Activated CD8-positive, alpha-beta memory T cell treated with anti-CD3 and anti-CD28 coated beads for 24 hours (primary cell): ENCODE data around the gene GRIP1.

Experiments
- DNase-seq: peaks from one replicate; pipeline ENCODE4 v3.0.0-alpha.2; 2020

Gene GRIP1

DNA sequence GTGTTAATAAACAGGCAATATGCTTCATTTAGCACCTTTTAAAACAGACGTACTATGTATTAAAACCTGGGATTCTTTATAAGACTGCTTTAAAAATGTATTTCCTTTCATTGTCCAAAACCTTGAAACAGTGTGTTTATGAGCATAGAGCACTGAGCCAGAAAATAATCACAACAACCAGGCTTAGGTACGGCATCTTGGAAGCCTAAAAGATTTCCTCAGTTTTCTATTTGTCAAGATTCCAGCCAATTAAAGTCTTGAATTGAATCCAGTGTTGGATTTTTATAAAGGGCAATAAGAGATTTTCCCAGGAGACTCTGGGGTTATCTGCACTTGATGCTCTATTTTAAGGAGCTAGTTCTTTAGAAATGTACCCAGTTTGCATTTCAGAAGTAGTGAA is 80.3 kb downstream of the GRIP1 start:
- no peak for DNase-seq

DNA sequence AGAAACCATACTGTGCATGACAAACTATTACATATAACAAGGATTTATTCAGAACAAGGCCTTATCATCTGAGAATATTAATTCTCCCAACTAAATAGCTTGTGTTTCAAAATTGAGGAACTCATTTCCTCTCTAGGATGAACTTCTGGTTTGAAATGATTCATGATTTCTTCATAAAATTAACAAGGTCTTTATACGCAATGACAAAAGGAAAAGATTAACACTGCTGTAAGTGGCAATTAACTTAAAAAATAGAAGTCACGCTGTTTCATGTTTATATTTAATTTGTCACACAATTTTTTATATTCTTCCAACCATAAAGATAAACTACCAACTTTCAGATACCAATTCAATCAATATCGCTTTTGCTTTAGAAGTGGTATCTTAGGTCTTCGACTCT is 80.8 kb downstream of the GRIP1 start:
- DNase-seq: no peak

DNA sequence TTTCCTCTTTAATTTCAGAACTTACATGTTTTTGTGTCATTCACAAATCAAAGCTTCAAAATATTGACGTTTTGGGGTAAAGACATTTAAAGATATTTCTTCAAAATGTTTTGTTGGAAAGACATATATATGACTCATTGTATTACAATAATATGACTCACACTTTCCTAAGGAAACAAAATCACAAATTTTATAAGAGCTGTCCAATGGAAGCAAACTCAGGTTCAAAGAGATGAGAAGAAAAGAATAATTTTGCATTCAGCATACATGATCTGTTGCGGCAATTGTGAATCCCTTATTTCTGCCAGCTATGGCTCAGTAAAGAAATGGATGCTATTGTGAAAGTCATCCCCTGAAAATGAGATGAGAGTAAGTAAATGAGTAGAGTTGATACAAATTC is 82.7 kb downstream of the GRIP1 start:
- no peak for DNase-seq

DNA sequence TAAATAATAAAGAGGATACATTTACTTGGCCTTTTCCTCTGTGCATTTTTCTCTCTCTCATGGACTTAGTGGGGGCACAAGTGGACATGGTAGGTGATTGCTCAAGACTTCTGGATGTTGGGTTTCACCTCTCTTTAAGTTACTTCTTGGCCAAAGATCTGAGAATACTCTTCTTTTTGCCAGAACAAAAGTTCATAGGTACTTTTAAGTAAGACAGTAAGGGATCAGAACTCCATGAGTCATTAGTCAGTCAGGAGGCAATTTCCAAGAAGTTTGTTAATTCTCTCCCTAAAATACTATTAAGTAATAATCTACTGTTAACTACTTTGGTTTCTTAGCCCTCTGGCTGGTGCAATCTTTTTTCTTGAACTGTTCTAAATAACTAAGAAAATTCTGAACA is 84.2 kb downstream of the GRIP1 start:
- no peak for DNase-seq

DNA sequence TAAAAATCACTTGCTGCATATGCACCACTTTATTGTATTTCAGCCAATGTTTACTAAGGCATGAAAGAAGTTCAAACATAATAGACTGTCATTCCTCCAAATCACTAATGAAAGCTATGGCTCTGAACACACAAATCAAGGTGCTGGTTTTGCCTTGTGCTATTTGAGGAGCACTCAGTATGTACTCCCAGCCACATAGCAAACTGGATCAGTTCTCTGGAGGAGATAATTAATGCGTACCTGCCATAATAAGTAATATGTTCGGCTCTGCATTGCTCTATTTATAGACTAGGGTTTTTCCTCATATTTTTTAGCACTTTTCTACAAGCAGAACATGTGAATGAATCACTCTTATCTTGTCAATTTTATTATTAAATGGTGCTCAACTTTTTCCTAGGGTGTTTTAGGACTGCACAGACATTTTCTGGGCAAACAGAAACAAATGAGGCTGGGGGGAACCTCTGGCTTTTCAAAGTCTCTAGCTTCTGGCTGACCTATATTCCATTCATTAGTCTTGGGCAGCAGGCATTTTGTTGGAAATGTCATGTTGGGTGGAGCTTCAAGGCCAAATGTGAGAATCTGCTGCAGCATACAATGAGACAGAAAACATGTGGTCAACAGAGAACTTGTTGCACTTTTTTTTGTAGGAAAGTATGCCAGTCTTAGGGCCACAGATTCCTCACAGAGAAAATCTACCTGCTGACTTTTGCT is 88.4 kb downstream of the GRIP1 start:
- DNase-seq: no peak

DNA sequence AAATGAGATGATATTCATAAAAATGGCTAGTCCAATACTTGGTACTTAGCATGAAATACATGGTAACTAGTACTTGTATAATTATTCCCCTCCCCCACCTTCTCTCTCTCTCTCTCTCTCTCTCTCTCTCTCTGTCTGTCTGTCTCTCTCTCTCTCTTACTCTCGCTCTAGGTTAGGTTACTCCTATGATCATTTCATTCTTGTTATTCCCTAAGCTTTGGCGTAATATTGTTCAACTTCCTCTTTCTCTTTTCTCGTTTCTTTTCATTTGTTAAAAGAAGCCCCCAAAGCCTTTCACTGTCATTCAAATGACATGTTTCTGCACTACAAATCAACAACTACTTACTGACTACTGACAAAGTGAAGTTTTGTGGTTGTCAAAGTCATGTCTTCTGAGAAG is 89.8 kb downstream of the GRIP1 start:
- DNase-seq: no peak

DNA sequence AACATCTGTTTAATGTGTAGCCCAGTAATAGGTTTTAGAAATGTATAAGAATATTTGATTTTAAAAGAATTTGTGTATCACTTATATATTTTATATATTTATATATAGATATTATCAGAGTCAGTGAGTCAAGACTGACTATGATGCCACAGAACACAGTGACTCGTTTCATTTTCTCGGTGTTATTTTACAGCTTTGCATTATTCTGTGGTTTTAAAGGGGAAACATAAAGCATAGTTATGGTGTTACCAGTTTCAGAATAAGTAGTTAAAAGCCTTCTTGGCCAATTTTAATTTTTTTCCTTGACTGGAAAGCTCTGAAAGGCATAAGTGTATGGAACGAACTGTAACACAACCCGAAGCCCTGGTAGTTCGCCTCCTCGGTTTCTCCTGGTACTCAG is 91.0 kb downstream of the GRIP1 start:
- DNase-seq: no peak

DNA sequence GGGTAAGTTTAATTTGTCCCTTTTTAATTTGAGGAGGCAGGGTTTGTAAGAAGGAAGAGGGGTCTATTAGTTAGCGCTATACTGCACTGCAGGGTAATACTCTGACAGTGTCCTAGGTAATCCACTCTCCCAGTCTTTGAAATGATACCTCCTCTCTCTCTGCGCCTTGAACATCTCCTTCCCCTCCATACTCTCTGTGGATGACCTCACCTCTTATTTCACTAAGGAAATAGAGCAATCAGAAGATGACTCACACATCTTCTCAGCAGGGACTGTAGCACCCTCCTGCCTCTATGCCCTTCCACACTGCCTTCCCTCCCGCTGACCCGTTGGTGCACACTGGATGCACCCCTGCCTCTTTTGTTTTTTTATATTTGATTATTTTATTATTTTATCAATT is 94.2 kb downstream of the GRIP1 start:
- no peak for DNase-seq

DNA sequence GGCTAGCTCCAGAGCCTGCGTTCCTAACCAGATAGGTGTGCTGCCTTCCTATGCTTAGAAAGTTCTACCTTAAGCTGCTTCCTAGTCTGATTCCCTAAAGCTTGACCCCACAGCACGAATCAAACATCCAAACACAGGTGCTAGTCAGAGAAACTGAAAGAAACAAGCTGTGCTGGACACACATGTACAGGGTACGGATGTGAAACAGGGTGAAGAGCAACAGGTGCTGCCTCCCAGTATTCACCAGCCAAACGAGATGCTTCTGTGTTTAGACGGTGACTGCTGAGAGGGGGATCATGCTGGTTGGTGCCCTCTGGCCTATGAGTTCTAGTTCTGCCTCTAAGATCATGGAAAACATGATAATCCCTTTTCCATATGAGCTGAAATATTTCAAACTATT is 105.3 kb downstream of the GRIP1 start:
- DNase-seq: no peak

DNA sequence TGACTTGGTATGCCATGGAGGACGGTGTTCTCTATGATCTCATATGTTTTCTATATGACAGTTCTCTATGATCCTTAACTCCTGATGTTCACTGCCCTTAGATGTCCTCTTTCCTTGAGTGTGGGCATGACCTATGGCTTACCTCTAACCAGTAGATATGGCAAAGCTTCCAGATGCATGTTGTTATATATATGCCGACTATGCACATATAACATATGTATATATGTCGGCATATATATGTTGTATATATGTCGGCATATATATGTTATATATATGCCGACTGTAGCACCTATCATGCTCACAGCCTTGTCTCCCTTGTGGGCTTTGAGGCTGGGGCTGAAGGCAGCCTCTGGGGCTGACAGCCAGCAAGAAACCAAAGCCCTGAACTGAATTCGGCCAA is 106.0 kb downstream of the GRIP1 start:
- DNase-seq: no peak

DNA sequence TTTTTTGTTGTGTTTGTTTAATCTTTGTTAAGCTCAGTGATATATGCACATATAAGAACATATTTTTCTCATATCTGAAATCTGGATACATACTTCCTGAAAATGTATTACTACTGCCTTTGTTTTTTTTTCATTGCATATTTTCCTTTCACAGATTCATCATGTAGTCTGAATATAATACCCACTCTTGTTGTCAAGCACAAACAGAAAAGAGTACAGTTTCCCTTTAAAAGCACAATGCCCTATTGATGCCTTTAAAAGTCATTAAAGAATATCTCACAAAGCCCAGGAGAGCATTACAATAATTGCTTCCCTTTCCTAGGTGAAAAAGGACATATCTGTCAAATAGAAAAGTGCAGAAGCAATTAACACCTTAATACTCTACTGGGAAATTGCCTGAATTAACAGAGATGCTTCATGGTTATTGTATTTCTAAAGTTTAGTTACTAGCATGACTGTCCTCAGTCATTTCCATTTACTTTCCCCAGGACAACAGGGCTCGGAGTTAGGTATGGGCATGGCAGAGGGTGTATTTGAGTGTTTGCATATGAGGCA is 107.4 kb downstream of the GRIP1 start:
- DNase-seq: no peak

DNA sequence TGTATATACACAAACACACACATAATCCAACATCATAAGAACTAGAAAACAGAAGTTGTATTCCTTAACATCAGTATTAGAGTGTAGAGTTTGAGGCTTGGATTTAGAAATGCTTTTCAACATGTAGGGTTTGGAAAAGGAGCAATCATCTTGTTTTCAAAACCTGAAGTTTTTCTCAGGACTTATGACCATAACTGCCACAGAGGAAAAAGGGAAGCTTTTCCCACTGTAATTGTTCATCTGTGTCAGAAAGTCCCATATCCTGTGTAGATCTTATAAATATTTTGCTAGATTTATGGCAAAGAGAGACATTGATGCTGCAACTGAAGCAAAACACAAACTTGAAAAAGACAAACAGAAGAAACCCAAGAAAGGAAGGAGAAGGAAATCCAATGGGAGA is 115.7 kb downstream of the GRIP1 start:
- no peak for DNase-seq

DNA sequence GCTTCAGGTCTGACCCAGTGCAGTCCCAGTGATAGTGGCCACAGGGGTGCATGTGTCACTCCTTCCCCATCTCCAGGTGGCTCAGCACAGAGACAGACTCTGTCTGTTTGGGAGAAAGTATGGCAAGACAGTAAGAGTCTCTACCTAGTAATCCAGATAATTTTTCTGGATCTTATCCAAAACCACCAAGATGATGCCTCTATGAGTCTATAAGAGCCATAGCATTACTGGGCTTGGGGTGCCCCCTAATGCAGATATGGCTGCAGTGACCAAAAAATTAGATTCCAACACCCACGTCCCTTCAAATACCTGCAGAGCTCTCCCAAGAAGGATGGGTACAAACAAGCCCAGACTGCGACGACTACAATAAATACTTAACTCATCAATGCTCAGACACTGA is 123.8 kb downstream of the GRIP1 start:
- no peak for DNase-seq

DNA sequence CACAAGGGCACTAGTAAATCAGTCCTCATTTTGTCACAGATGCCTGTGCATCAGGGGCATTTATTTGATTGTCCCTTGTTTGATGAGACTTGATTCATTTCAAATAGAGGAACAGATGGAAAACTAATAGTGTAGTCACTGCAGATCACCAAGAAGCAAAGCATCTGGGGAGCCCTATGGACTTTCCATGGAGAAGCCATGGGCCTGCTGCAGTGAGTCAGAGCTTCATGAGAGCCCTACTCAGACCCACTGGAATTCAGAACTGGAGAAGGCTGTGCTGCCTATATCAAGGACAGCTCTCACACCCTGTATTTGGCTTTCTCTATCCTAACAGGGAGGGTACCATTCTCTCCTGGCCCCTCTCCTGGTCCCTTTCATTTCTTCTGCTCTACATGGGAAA is 126.2 kb downstream of the GRIP1 start:
- no peak for DNase-seq

DNA sequence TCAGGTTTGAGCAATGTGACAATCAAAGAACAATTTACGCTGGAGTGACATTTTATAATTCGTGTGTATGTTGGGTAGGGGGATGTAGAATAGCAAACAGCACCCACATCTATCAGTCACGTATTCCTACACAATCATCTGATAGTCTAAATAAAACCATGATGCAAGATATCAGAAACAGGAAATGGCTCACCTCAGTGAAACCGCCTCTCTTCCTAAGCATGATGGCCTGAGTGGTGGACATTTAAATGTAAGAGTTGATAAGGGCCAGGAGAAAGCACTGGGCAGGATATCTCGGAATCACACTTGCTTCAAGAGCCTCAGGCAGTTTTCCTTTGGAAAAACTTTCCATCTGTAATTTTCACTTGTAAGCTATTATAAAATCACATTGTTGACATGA is 128.2 kb downstream of the GRIP1 start:
- no peak for DNase-seq

DNA sequence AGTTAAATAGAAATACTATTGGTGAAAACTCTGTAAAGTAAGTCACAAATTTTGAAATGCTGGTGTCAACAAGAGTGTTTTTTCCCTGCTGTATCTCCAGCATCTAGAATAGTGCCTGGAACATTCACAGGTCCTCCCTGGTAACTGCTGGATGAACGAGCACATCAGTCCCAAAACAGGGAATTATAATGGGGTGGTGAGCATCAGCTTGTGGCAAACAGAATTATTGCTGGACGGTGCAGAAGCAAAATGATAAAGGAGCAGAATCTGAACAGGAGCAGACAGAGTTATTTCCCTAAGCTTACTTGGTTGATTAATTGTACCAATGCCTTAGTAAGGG is 129.9 kb downstream of the GRIP1 start:
- no peak for DNase-seq

DNA sequence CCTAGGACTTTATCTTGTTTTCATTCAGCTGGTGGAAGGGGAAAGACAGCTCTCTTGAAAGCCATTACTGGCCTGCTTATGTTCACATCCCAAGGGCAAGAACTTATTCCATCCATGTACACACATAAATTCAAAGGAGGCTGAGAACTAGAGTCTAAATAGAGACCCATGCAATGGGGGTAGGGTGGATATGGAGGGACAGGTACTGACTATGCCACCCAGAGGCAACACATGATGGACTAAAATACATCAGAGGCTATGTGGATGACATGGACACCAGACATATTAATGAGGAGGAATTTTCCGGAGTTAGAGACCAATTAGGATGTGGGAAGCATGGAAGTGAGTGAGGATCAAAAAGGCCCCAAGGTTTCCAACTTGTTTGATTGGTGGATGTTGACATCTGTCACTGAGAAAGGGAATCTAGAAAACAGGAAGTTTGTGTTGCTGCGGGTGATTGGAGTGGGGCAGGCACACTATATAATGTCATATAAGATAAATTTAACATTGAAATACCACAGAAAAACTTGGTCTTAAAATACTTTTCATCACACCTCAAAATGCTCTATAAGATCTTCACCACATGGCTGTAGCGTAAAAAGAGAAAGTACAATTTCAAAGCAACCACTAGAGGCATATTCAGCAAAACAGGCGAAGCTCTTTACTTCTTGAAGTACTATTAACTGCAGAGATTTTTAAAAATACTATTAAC is 130.4 kb downstream of the GRIP1 start:
- no peak for DNase-seq

DNA sequence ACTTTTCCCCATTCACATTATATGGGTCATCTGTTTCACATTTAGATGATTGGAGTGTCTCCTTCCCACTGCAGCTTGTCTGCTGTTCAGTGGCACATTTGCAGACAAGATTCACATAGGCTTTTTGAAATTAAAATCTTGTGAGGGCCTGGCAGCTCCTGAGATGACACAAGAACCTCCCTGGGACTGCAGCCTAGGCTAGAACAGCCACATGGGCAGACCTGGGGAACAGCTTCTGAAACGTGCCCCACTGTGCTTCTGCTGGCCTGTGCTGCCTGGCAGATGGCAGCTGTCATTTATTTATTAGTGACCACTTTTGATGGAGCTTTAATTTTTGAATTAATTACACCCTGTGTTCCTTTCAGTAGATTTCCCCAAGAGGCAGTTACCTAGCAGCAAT is 137.4 kb downstream of the GRIP1 start:
- DNase-seq: no peak

DNA sequence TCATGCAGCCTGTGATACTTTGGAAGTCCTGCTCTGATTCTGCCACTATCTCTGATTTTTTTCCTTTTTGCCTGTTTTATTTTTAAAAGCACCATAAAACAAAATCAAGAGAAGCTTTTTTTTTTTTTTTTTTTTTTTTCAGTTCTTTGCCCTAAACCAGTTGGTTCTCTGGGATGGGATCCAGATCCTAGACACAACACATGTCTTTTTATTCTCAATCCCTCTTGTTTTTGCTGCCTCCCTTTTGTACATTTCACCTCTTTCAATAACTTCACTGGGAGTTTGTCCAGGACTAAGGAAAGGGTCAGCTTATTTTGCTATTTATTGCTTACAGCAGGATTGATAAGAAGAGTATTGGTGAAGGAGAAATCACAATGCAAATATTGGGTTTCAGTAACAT is 139.4 kb downstream of the GRIP1 start:
- DNase-seq: no peak

DNA sequence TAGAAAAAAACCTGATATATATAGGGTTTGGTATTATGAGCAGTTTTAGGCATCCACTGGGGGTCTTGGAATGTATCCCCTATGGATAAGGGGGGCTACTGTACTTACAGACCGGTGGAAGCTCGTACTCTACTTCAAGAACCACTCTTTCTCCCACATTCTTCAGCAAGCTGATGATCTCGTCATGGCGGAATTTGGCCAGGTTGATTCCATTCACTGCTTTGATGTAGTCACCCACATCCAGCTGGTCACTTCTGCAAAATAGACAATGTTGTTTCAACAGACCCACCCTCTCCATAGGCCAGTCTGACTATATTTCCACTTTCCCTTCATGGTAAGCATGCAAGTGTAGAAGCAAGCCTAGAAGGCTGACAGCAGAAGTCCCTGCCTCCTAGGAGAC is 139.9 kb downstream of the GRIP1 start:
- DNase-seq: no peak

DNA sequence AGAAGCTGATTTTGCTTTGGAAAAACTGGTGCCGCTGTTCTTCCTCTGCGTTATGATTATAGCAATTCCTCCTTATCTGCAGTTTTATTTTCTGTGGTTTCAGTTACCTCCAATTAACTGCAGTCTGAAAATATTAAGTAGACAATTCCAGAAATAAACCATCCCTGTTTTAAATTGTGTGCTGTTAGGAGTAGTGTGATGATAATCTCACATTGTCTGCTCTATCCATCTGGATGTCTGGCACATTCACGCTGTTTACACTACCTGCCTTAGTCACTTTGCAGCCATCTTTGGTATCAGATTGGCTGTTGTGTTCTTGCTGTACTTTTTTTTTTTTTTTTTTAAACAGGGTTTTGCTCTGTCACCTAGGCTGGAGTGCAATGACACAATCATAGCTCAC is 141.0 kb downstream of the GRIP1 start:
- no peak for DNase-seq

DNA sequence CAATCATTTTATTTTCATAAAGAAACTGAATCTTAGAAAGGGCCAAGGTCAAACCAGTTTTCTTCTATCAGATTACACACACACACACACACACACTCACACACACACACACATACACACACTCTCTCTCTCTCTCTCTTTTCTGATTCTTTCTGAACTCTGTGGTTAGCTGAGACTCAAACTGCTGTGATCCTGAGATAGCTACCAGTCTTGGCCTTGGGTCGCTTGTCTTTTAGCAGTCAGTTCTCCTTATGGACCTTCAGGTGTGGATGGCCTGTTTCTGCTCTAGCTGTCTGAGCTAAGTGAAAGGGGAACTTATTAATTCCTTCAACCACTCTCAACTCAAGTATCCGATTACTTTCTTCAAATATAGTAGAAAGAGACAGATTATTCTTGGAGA is 145.1 kb downstream of the GRIP1 start:
- no peak for DNase-seq

DNA sequence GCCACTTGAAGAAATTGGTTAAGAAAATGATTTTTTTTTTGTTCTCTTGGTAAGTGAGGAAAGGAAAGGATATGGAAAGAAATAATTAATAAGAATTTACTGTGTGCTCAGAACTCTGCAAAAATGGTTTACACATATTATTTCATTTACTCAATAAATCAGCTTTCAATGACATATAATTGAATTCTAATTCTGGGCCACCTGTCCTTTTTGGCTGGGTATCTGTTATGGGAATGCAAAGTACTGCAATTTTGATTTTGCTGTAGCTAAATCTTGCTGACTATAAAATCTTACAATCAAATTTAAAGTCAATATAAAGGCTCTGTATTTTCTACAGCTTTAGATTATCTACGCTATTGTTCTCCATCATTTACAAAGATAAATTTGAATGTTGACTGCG is 147.1 kb downstream of the GRIP1 start:
- no peak for DNase-seq

DNA sequence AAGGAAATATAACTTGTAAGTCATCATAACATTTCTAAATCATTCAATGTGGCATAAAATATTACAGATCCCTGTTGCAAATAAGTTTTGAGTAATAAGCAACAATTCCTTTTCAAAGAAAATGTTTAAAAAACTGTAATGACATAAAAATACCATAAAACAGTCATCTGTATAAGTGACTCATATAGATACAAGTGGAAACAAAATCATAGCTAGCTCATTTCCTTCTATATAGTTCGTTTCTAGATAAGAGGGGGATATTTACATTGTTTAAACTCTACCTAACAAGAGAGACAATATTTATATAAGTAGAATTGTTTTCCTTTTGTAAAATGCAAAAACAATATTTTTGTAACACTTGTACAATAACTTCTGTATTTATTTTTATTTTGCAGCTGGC is 148.9 kb downstream of the GRIP1 start:
- DNase-seq: no peak

DNA sequence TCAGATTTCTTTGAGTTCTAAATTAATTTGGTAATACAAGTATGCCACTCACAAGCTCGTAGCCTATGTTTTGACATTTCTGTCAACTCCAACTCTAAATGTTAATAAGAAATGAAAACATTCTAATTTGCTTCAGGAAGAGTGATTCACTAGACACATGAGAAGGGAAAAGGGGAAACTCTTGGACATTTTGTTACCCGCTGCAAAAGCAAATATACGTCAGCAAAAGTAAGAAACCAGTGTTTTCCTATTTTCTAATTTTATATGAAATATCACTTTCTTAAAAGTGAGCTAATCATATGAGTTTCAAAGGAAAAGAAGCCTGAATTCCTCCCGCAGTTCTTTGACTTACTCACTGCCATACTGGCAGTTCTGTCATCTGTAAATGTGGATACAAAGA is 162.3 kb downstream of the GRIP1 start:
- no peak for DNase-seq
